HL-60 (cell line): ENCODE data around the gene MFSD2B.

Experiments
- DNase-seq, 2 experiments: peaks; one replicate each; pipeline ENCODE4 v3.0.0-alpha.2; 2010 to 2020; ENCODE audit warnings: low read depth in 1 of 2, low spot score in 1 of 2
- H3K27ac ChIP-seq: fragments of 250-450 bp; sonication (Bioruptor Pico); replicated peaks from 2 replicates; pipeline ENCODE4 v1.5.1; 2020; ENCODE audit warnings: mild to moderate bottlenecking, moderate library complexity
- H3K27me3 ChIP-seq: fragments of 250-450 bp; sonication (Bioruptor Pico); 2 replicates; pipeline ENCODE4 v1.5.1; 2021; ENCODE audit warnings: mild to moderate bottlenecking, moderate library complexity; ENCODE audit not compliant: insufficient read depth, poor library complexity, severe bottlenecking
- H3K4me3 ChIP-seq: replicated peaks from 2 replicates; pipeline ENCODE4 v1.5.1; 2011; ENCODE audit warnings: mild to moderate bottlenecking, control low read depth, low read length; ENCODE audit not compliant: insufficient read depth
- GABPA ChIP-seq: IDR thresholded peaks from 2 replicates; pipeline ENCODE4 v1.6.1; 2012; ENCODE audit warnings: low read depth
- POLR2AphosphoS5 ChIP-seq: IDR thresholded peaks from 2 replicates; pipeline ENCODE4 v1.6.1; 2012; ENCODE audit warnings: low read depth
- SPI1 ChIP-seq: IDR thresholded peaks from 2 replicates; pipeline ENCODE4 v1.6.1; 2012; ENCODE audit warnings: low read depth, mild to moderate bottlenecking, borderline replicate concordance
- TF ChIP-seq, protein P1 (sequence below): IDR thresholded peaks from 2 replicates; pipeline ENCODE4 v1.6.1; 2012; ENCODE audit warnings: low read depth; ENCODE audit not compliant: insufficient replicate concordance
- TF ChIP-seq, protein P2 (sequence below): IDR thresholded peaks from one replicate; pipeline ENCODE4 v1.5.1; 2011; ENCODE audit warnings: low read length, control low read depth, inconsistent platforms; ENCODE audit not compliant: insufficient read depth

Gene MFSD2B

GRCh38 chr2:24024018-24024417 lies 14.1 kb downstream of the MFSD2B start:
- DNase-seq: no peak

GRCh38 chr2:24024996-24025663 lies 15.2 kb downstream of the MFSD2B start:
- Histone ChIP-seq H3K27ac (no peak overlapping the region), H3K27me3 (no peaks in the 10 kb centered on the region), H3K4me3 (no peak overlapping the region)
- TF ChIP-seq, protein P1, sequence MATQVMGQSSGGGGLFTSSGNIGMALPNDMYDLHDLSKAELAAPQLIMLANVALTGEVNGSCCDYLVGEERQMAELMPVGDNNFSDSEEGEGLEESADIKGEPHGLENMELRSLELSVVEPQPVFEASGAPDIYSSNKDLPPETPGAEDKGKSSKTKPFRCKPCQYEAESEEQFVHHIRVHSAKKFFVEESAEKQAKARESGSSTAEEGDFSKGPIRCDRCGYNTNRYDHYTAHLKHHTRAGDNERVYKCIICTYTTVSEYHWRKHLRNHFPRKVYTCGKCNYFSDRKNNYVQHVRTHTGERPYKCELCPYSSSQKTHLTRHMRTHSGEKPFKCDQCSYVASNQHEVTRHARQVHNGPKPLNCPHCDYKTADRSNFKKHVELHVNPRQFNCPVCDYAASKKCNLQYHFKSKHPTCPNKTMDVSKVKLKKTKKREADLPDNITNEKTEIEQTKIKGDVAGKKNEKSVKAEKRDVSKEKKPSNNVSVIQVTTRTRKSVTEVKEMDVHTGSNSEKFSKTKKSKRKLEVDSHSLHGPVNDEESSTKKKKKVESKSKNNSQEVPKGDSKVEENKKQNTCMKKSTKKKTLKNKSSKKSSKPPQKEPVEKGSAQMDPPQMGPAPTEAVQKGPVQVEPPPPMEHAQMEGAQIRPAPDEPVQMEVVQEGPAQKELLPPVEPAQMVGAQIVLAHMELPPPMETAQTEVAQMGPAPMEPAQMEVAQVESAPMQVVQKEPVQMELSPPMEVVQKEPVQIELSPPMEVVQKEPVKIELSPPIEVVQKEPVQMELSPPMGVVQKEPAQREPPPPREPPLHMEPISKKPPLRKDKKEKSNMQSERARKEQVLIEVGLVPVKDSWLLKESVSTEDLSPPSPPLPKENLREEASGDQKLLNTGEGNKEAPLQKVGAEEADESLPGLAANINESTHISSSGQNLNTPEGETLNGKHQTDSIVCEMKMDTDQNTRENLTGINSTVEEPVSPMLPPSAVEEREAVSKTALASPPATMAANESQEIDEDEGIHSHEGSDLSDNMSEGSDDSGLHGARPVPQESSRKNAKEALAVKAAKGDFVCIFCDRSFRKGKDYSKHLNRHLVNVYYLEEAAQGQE: no peak
- TF ChIP-seq SPI1 (no peak), POLR2AphosphoS5 (no peak), GABPA (no peak)
- TF ChIP-seq, protein P2, sequence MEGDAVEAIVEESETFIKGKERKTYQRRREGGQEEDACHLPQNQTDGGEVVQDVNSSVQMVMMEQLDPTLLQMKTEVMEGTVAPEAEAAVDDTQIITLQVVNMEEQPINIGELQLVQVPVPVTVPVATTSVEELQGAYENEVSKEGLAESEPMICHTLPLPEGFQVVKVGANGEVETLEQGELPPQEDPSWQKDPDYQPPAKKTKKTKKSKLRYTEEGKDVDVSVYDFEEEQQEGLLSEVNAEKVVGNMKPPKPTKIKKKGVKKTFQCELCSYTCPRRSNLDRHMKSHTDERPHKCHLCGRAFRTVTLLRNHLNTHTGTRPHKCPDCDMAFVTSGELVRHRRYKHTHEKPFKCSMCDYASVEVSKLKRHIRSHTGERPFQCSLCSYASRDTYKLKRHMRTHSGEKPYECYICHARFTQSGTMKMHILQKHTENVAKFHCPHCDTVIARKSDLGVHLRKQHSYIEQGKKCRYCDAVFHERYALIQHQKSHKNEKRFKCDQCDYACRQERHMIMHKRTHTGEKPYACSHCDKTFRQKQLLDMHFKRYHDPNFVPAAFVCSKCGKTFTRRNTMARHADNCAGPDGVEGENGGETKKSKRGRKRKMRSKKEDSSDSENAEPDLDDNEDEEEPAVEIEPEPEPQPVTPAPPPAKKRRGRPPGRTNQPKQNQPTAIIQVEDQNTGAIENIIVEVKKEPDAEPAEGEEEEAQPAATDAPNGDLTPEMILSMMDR: no peak
- no peak for DNase-seq

More at GRCh38 chr2:24024018-24024417, 14.1 kb downstream of the MFSD2B start:
- no peaks in the 10 kb centered on the region for H3K27me3 ChIP-seq
- H3K4me3 ChIP-seq: no peak overlapping the region
- H3K27ac ChIP-seq: no peak overlapping the region
- TF ChIP-seq, protein P2: no peak
- no peak for TF ChIP-seq POLR2AphosphoS5
- TF ChIP-seq, protein P1: no peak
- TF ChIP-seq GABPA: no peak
- TF ChIP-seq SPI1: no peak

- Histone ChIP-seq H3K27ac (no peak overlapping the region), H3K4me3 (no peak overlapping the region), H3K27me3 (no peaks in the 10 kb centered on the region)
- TF ChIP-seq POLR2AphosphoS5 (no peak), SPI1 (no peak), GABPA (no peak)
- TF ChIP-seq, protein P1: no peak
- no peak for DNase-seq
These were observed 16.3 kb downstream of the MFSD2B start for GRCh38 chr2:24026233-24026632.
